ENCODE results near the gene ITSN2.

DNA sequence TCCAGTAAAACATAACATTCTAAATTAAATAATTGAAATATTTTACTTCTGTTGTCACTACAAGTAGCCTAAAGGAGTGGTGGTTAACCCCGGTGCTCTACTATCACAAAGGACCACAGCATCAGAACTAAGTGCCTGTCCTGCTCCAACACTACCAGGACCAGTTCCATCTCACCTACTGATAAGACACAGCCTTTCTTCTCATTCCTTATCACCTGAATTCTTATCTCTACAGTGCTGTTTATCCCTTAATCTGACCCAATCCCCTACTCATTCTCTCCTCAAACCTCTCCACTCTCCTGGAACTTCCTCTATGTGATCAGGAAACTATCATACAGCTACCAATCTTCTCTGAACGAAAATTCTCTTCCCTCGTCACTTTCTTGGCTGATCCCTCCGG, 80.2 kb downstream of the ITSN2 start:
- TF ChIP-seq, protein P1, sequence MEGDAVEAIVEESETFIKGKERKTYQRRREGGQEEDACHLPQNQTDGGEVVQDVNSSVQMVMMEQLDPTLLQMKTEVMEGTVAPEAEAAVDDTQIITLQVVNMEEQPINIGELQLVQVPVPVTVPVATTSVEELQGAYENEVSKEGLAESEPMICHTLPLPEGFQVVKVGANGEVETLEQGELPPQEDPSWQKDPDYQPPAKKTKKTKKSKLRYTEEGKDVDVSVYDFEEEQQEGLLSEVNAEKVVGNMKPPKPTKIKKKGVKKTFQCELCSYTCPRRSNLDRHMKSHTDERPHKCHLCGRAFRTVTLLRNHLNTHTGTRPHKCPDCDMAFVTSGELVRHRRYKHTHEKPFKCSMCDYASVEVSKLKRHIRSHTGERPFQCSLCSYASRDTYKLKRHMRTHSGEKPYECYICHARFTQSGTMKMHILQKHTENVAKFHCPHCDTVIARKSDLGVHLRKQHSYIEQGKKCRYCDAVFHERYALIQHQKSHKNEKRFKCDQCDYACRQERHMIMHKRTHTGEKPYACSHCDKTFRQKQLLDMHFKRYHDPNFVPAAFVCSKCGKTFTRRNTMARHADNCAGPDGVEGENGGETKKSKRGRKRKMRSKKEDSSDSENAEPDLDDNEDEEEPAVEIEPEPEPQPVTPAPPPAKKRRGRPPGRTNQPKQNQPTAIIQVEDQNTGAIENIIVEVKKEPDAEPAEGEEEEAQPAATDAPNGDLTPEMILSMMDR (IDR thresholded peaks at IDR 0.05; ENCODE audit: control extremely low read depth in 1 of 3, insufficient read depth in 1 of 3, low read depth in 1 of 3, low read length in 3 of 3): no peak
- TF ChIP-seq CREB1 (IDR thresholded peaks at IDR 0.05) (no peak), RAD21 (IDR thresholded peaks at IDR 0.05 in 1 of 2, conservative IDR thresholded peaks at IDR 0.05 in 1 of 2; ENCODE audit: low read depth in 2 of 2, low read length in 2 of 2) (no peak), POLR2A (IDR thresholded peaks at IDR 0.05; ENCODE audit: control extremely low read depth in 1 of 2, low read depth in 2 of 2, low read length in 2 of 2) (no peak), PHF8 (conservative IDR thresholded peaks at IDR 0.05; ENCODE audit: low read depth, low read length) (no peak), EZH2 (IDR thresholded peaks at IDR 0.05; ENCODE audit: low read depth, low read length, severe bottlenecking) (no peak), BACH1 (IDR thresholded peaks at IDR 0.05; ENCODE audit: low read length) (no peak), RNF2 (IDR thresholded peaks at IDR 0.05; ENCODE audit: borderline replicate concordance, low read depth, low read length, missing control alignments, poor library complexity, severe bottlenecking) (no peak)
- TF ChIP-seq, protein P2, sequence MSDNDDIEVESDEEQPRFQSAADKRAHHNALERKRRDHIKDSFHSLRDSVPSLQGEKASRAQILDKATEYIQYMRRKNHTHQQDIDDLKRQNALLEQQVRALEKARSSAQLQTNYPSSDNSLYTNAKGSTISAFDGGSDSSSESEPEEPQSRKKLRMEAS (IDR thresholded peaks at IDR 0.05): no peak
- TF ChIP-seq, protein P3, sequence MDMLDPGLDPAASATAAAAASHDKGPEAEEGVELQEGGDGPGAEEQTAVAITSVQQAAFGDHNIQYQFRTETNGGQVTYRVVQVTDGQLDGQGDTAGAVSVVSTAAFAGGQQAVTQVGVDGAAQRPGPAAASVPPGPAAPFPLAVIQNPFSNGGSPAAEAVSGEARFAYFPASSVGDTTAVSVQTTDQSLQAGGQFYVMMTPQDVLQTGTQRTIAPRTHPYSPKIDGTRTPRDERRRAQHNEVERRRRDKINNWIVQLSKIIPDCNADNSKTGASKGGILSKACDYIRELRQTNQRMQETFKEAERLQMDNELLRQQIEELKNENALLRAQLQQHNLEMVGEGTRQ (IDR thresholded peaks at IDR 0.05; ENCODE audit: low read length): no peak

Data from H1 (cell line).